ENCODE results near the gene PON1. TPM values are rescaled to one million over a fixed set of nuclear protein-coding genes. Genes with fewer than 3 reads are reported as not detected.

PON1 gene
- polyA plus RNA-seq, 1 donor (not counting 4 experiments of a cell fraction or from before 2014, with no cell fraction given): not detected

- no peak overlapping the region for H3K4me3 ChIP-seq (ENCODE audit: control insufficient read depth in 2 of 3, extremely low read depth in 1 of 3, insufficient read depth in 2 of 3, low read depth in 1 of 3, low read length in 3 of 3)
- no peaks in the 10 kb centered on the region for H3K9me3 ChIP-seq (ENCODE audit: control insufficient read depth, low read depth, low read length)
- no peak overlapping the region for H3K27ac ChIP-seq (ENCODE audit: control insufficient read depth, insufficient read depth, low read length)
- H4K20me1 ChIP-seq (ENCODE audit: control insufficient read depth, extremely low read depth, insufficient read depth, low read length): no peaks in the 10 kb centered on the region
- no peak overlapping the region for H2AFZ ChIP-seq (ENCODE audit: control insufficient read depth, low read length)
- no peak for DNase-seq (ENCODE audit: low read depth, low spot score)
- H3K9ac ChIP-seq (ENCODE audit: control insufficient read depth, extremely low read depth, insufficient read depth, low read length): no peak overlapping the region
- no peak overlapping the region for H3K4me2 ChIP-seq (ENCODE audit: control insufficient read depth, extremely low read depth, insufficient read depth, low read depth, low read length)
- no peak for FAIRE-seq
- no peaks in the 10 kb centered on the region for H3K36me3 ChIP-seq (ENCODE audit: control insufficient read depth in 2 of 2, extremely low read depth in 1 of 2, insufficient read depth in 2 of 2, low read length in 2 of 2)
- TF ChIP-seq CTCF (optimal IDR thresholded peaks at IDR 0.05 in 1 of 3, IDR thresholded peaks at IDR 0.05 in 1 of 3, conservative IDR thresholded peaks at IDR 0.05 in 1 of 3; ENCODE audit: extremely low read depth in 1 of 3, insufficient read depth in 2 of 3, low read length in 3 of 3): no peak
- no peak for TF ChIP-seq EZH2 (IDR thresholded peaks at IDR 0.05; ENCODE audit: low read length)
- H3K4me1 ChIP-seq (ENCODE audit: control insufficient read depth, extremely low read depth, insufficient read depth, low read length): no peaks in the 10 kb centered on the region
- no peaks in the 10 kb centered on the region for H3K9me1 ChIP-seq (ENCODE audit: control insufficient read depth, extremely low read depth, insufficient read depth, low read length)
- H3K27me3 ChIP-seq (ENCODE audit: control insufficient read depth, extremely low read depth, insufficient read depth, low read length): no peaks in the 10 kb centered on the region
- H3K79me2 ChIP-seq (ENCODE audit: control insufficient read depth, insufficient read depth, low read length): no peaks in the 10 kb centered on the region
- dilution Hi-C loops (cut with MboI; ENCODE audit: extremely low pct_ligation_motif_present, low sequenced_read_pairs): no loop called here
Measured at GRCh38 chr7:95317966-95318365, 6.4 kb downstream of the PON1 start.

- dilution Hi-C loops (cut with MboI; ENCODE audit: extremely low pct_ligation_motif_present, low sequenced_read_pairs): no loop called here
- H3K36me3 ChIP-seq (ENCODE audit: control insufficient read depth in 2 of 2, extremely low read depth in 1 of 2, insufficient read depth in 2 of 2, low read length in 2 of 2): no peaks in the 10 kb centered on the region
- H3K4me1 ChIP-seq (ENCODE audit: control insufficient read depth, extremely low read depth, insufficient read depth, low read length): no peaks in the 10 kb centered on the region
- TF ChIP-seq EZH2 (IDR thresholded peaks at IDR 0.05; ENCODE audit: low read length): no peak
- TF ChIP-seq CTCF (optimal IDR thresholded peaks at IDR 0.05 in 1 of 3, IDR thresholded peaks at IDR 0.05 in 1 of 3, conservative IDR thresholded peaks at IDR 0.05 in 1 of 3; ENCODE audit: extremely low read depth in 1 of 3, insufficient read depth in 2 of 3, low read length in 3 of 3): no peak
- H3K9ac ChIP-seq (ENCODE audit: control insufficient read depth, extremely low read depth, insufficient read depth, low read length): no peak overlapping the region
- FAIRE-seq (no peak), DNase-seq (ENCODE audit: low read depth, low spot score) (no peak)
- H3K4me2 ChIP-seq (ENCODE audit: control insufficient read depth, extremely low read depth, insufficient read depth, low read depth, low read length): no peak overlapping the region
- no peaks in the 10 kb centered on the region for H3K27me3 ChIP-seq (ENCODE audit: control insufficient read depth, extremely low read depth, insufficient read depth, low read length)
- H3K27ac ChIP-seq (ENCODE audit: control insufficient read depth, insufficient read depth, low read length): no peak overlapping the region
- no peak overlapping the region for H3K4me3 ChIP-seq (ENCODE audit: control insufficient read depth in 2 of 3, extremely low read depth in 1 of 3, insufficient read depth in 2 of 3, low read depth in 1 of 3, low read length in 3 of 3)
- no peak overlapping the region for H2AFZ ChIP-seq (ENCODE audit: control insufficient read depth, low read length)
- no peaks in the 10 kb centered on the region for H4K20me1 ChIP-seq (ENCODE audit: control insufficient read depth, extremely low read depth, insufficient read depth, low read length)
- no peaks in the 10 kb centered on the region for H3K9me3 ChIP-seq (ENCODE audit: control insufficient read depth, low read depth, low read length)
- H3K9me1 ChIP-seq (ENCODE audit: control insufficient read depth, extremely low read depth, insufficient read depth, low read length): no peaks in the 10 kb centered on the region
- no peaks in the 10 kb centered on the region for H3K79me2 ChIP-seq (ENCODE audit: control insufficient read depth, insufficient read depth, low read length)
Measured at GRCh38 chr7:95317546-95317945, 6.8 kb downstream of the PON1 start.

Data from keratinocyte (primary cell).